DND-41 (cell line): Measurements from ENCODE around the gene GBA2.

ENCODE experiments used
- ATAC-seq: fragments of 200-7000 bp; cut with Tn5 transposase; 3 replicates; pipeline ENCODE4 v1.9.1; 2021; ENCODE audit warnings: low read depth; ENCODE audit not compliant: insufficient read depth
- DNase-seq: peaks from one replicate; pipeline ENCODE4 v3.0.0-alpha.2; 2020
- H2AFZ ChIP-seq: 2 replicates; pipeline ENCODE4 v1.6.0; 2012; ENCODE audit warnings: low read depth, low read length
- H3K27ac ChIP-seq: 2 replicates; pipeline ENCODE4 v1.5.1; 2012; ENCODE audit warnings: low read length, inconsistent platforms
- H3K27me3 ChIP-seq: fragments of 200-600 bp; sonication (generic); 2 replicates; pipeline ENCODE4 v1.6.0; 2012; ENCODE audit warnings: low read length, mild to moderate bottlenecking, inconsistent platforms; ENCODE audit not compliant: insufficient read depth, poor library complexity
- H3K36me3 ChIP-seq: 2 replicates; pipeline ENCODE4 v1.5.1; 2012; ENCODE audit warnings: low read length, inconsistent platforms; ENCODE audit not compliant: insufficient read depth
- H3K4me1 ChIP-seq: 2 replicates; pipeline ENCODE4 v1.5.1; 2012; ENCODE audit warnings: mild to moderate bottlenecking, low read length; ENCODE audit not compliant: insufficient read depth
- H3K4me2 ChIP-seq: 2 replicates; pipeline ENCODE4 v1.6.0; 2012; ENCODE audit warnings: mild to moderate bottlenecking, moderate library complexity, low read length, inconsistent platforms; ENCODE audit not compliant: insufficient read depth
- H3K4me3 ChIP-seq, 2 experiments: fragments of 200-600 bp in 1 of 2; shearing (Covaris generic) in 1 of 2; 2 replicates each; pipeline ENCODE4 v1.5.1; 2012 to 2016; ENCODE audit warnings: inconsistent platforms in 2 of 2, low read length in 2 of 2, mild to moderate bottlenecking in 2 of 2, low read depth in 1 of 2, moderate library complexity in 1 of 2
- H3K79me2 ChIP-seq: 2 replicates; pipeline ENCODE4 v1.6.0; 2012; ENCODE audit warnings: low read length, inconsistent platforms; ENCODE audit not compliant: insufficient read depth
- H3K9ac ChIP-seq: 2 replicates; pipeline ENCODE4 v1.6.0; 2012; ENCODE audit warnings: low read depth, mild to moderate bottlenecking, inconsistent platforms, low read length, moderate library complexity
- H3K9me3 ChIP-seq: 2 replicates; pipeline ENCODE4 v1.5.1; 2012; ENCODE audit warnings: low read length, moderate library complexity, mild to moderate bottlenecking, inconsistent platforms; ENCODE audit not compliant: insufficient read depth, severe bottlenecking
- H4K20me1 ChIP-seq: 2 replicates; pipeline ENCODE4 v1.6.0; 2012; ENCODE audit warnings: low read length; ENCODE audit not compliant: insufficient read depth
- CTCF ChIP-seq: IDR thresholded peaks from 2 replicates; pipeline ENCODE4 v1.5.1; 2012; ENCODE audit warnings: borderline replicate concordance, low read length, moderate library complexity, mild to moderate bottlenecking; ENCODE audit not compliant: poor library complexity, severe bottlenecking; ENCODE audit errors: extremely low read depth
- EZH2 ChIP-seq: IDR thresholded peaks from 3 replicates; pipeline ENCODE4 v1.6.1; 2012; ENCODE audit warnings: borderline replicate concordance, low read depth, mild to moderate bottlenecking, moderate library complexity, low read length, inconsistent platforms; ENCODE audit not compliant: severe bottlenecking

The GBA2 gene

GRCh38 chr9:35791297-35791921 is 42.4 kb upstream of the GBA2 start, which contains the start of gene NPR2:
NPR2 (plus strand) TSS chr9:35791591; CDS start chr9:35792409, 818 bp downstream.
- TF ChIP-seq CTCF (no peak), EZH2 (no peak)
- Histone ChIP-seq H3K36me3 (peaks cover 7% of the 10 kb centered on the region), H4K20me1 (no peaks in the 10 kb centered on the region), H3K4me2 (no peak within 1 kb of the TSS), H3K27me3 (no peaks in the 10 kb centered on the region), H3K9me3 (no peaks in the 10 kb centered on the region), H3K9ac (no peak within 1 kb of the TSS), H3K27ac (no peak within 1 kb of the TSS), H3K4me3 (no peak within 1 kb of the TSS), H3K79me2 (no peaks in the 10 kb centered on the region), H2AFZ (no peak within 1 kb of the TSS), H3K4me1 (no peaks in the 10 kb centered on the region)
- no peak for DNase-seq
- ATAC-seq: no peak

GRCh38 chr9:35790385-35791296 is 41.6 kb upstream of the GBA2 start:
- no peaks in the 10 kb centered on the region for H3K4me1 ChIP-seq
- H3K4me3 ChIP-seq: no peak overlapping the region
- H3K4me2 ChIP-seq: no peak overlapping the region
- no peak overlapping the region for H2AFZ ChIP-seq
- H3K9me3 ChIP-seq: no peaks in the 10 kb centered on the region
- no peak overlapping the region for H3K27ac ChIP-seq
- H4K20me1 ChIP-seq: no peaks in the 10 kb centered on the region
- peaks cover 15% of the 10 kb centered on the region for H3K36me3 ChIP-seq
- peak; percentile 62 for DNase-seq
- no peak overlapping the region for H3K9ac ChIP-seq
- TF ChIP-seq EZH2 (no peak), CTCF (peak; percentile 93)
- ATAC-seq: peak; percentile 96
- H3K79me2 ChIP-seq: no peaks in the 10 kb centered on the region
- H3K27me3 ChIP-seq: no peaks in the 10 kb centered on the region

GRCh38 chr9:35790025-35790384 is 41.0 kb upstream of the GBA2 start:
- Histone ChIP-seq H3K36me3 (peaks cover 15% of the 10 kb centered on the region), H3K4me3 (no peak overlapping the region), H3K9me3 (no peaks in the 10 kb centered on the region), H4K20me1 (no peaks in the 10 kb centered on the region), H3K27ac (no peak overlapping the region), H3K79me2 (no peaks in the 10 kb centered on the region), H3K27me3 (no peaks in the 10 kb centered on the region), H2AFZ (no peak overlapping the region), H3K4me2 (no peak overlapping the region), H3K4me1 (no peaks in the 10 kb centered on the region), H3K9ac (no peak overlapping the region)
- TF ChIP-seq CTCF (no peak), EZH2 (no peak)
- peak; percentile 27; the same call in 2 of the 3 replicates for ATAC-seq
- DNase-seq: no peak
